Superior temporal gyrus (tissue), 1 donor: Measurements from ENCODE around the gene SIGLEC8.
"Not testable (repeated sequence)": the region's sequence is repeated elsewhere in the genome, so short reads cannot be mapped to it uniquely, and the experiment has no call there.

Source experiments
- DNase-seq: peaks from one replicate; pipeline ENCODE4 v3.0.0-alpha.2; 2016; ENCODE audit errors: extremely low spot score

SIGLEC8 gene

GRCh38 chr19:51458051-51458645, at the start of gene SIGLEC8:
TSS of gene SIGLEC8 (minus strand) at chr19:51458454. CDS start at chr19:51458387, 67 bp downstream.
- DNase-seq, result no peak

DNA sequence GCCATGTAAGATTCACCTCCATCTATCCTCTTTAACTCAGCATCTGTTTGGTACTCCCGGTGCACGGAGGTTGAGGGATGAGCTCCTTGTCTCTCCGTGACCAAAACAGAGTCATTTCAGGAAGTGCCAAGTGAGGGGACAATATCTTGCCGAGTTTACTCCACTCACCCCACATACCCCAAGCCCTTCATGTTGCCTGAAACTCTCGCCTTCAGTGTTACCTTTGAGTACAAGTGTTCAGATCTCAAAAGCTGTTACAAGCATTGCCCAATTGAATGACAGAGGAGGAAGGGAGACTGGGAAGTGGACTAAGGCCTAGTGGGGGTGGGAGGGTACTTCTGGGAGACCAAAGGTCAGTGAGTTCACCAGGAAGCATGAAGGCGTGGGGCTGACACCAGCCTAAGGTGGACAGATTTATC, 49.4 kb upstream of the SIGLEC8 start:
- DNase-seq, result no peak

GRCh38 chr19:51507192-51507591, 48.9 kb upstream of the SIGLEC8 start:
- no peak for DNase-seq

DNA sequence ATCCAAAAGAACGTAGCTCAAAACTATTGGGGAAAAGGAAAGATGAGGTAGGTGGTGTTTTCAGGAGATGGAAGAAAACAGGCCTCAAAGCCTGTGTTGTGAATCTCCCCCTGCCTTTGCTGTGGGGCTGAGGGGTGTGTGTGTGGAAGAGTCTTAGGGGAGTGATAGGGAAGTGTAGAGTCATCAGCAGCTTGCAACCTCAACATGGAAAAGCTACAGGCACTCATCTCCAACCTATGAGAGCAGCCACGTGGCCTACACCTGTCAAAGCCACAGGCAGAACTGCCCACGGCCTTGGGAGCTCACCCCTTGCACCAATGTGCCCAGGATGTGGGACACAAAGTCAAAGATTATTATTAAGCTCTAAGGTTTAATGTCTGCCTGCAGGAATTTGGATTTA, 47.6 kb upstream of the SIGLEC8 start:
- DNase-seq, result no peak

- no peak for DNase-seq
Measured at GRCh38 chr19:51503896-51504295, 45.6 kb upstream of the SIGLEC8 start.

DNA sequence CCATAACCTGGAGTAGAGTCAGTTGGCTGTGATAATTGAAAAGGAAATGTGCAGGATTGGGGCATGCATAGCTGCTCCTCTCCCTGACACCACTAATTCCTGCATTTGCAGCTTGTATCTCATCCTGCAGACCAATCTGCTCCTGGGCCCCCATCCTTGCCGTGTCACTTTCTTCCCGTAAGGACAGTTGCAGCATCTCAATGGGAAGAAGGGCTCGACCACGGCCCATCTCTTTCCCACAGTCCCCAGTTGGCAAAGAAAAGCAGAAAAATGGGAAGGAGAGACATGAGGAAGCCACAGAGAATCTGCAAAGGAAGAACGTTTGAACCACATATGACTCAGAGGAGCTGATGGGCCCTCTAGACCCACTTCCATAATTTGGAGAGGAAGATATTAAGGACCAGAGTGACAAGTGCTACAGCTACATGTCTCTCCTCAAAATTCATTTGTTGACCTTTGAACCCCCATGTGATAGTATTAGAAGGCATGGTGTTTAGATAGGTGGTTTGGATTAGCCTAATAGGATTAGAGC, 45.1 kb upstream of the SIGLEC8 start:
- no peak for DNase-seq

DNA sequence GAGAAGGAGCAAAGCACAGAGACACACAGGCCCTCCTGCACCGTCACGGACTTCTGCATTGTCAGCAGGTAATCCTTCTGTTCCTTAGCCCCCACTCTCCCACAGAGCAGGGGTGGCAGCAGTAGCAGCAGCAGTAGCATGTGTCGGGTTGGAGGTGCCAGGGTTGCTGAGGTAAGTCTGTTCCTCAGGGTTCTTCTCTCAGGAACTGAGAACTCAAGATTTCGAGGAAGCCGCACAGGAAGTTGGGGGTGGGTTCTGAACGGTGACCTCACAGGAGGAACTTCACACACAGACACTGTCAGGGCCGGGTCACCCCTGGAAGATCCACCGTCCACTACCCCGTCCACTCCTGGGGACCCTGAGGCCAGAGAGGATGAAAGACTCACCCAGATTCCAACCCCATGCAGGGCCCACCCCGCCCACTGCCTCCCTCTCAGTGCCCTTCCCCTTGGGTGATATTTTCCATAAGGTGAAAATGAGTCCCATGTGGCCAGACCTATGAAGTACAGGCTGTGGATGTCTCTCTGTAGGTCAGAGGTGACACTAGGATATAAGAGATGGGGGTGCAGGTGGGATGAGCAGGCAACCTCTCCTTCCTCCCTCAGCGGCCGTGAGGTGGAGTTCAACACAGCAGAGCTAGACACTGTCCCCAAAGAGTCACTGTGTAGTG, 43.5 kb upstream of the SIGLEC8 start, which contains the start of gene SIGLEC12:
Gene SIGLEC12 (minus strand): TSS at position 207 of the 670 bp plus-strand sequence. CDS start 67 bp downstream, at position 140.
- peak; percentile 18 for DNase-seq

GRCh38 chr19:51500931-51501330, 42.7 kb upstream of the SIGLEC8 start:
- not testable (repeated sequence) for DNase-seq

DNA sequence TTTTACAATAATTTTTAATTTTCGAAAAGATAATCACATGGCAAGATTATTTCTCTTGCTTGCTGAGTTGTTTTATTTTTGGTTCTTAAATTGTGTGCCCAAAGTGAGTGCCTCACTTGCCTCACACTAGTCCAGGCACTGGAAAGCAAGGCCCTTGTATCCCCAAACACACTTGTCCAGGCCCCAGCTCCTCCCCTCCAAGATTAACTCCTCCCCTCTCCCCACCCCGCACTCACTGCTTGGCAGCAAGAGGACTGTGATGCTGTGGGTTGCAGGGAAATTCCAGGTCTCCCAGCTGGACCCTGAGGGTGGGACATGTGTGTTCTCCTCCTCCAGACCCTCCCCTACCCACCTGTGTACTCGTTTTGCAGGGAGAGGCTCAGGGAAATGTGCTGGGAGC, 39.4 kb upstream of the SIGLEC8 start:
- DNase-seq, result no peak

DNA sequence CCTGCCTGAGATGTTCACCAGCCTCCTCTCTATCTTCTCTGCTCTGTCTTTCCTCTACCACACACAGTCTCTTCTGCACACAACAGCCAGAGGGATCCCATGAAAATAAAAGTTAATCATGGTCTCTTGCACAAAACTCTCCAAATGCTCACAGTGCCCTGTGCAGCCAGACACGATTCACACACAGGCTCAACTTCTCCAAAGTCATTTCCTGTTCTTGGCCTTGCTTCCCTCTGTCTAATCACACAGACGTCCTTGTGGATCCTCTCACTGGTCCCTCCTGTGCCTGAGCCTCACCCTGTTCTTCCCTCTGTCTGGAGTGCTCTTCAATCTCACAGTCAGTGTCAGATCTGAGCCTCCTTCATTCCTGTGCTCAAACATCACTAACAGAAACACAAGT, 35.5 kb upstream of the SIGLEC8 start:
- no peak for DNase-seq

DNA sequence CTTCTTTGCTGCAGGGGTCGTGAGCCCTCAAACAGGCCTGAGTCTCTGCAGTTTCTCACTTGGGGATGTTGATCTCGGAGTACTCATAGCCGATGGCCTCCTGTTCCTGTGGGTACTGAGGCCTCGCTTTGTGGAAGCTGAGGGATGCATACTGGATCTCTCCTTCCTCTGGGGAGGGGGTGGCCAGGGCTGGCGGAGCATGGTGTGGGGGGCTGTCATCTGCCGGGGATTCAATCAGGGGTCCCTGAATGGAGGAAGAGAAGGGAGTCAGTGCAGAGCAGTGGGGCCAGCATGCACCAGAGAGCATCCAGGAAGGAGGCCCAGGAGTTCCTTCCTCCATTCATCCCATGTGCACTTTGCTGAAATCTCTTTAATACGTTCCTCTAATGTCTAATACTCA, 33.3 kb upstream of the SIGLEC8 start:
- no peak for DNase-seq

DNA sequence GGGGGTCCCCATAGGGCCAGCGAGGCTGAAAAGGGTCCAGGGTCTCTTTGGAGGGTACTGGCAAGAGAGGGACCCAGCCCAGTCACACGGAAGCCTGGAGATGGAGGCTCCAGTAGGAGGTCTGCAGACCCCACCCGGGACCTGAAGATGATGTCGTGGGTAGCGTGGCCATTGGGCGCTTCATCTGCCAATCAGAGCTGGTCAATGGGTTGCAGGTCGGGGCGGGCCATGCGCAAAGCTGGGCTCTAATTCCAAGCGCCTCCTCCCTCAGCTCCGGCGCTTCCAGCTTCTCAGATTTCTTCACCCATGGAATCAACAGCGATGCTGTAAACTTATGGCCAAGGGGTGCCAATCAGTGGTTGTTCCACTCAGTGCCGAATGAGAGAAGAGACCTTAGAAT, 32.4 kb upstream of the SIGLEC8 start:
- DNase-seq, result no peak

DNA sequence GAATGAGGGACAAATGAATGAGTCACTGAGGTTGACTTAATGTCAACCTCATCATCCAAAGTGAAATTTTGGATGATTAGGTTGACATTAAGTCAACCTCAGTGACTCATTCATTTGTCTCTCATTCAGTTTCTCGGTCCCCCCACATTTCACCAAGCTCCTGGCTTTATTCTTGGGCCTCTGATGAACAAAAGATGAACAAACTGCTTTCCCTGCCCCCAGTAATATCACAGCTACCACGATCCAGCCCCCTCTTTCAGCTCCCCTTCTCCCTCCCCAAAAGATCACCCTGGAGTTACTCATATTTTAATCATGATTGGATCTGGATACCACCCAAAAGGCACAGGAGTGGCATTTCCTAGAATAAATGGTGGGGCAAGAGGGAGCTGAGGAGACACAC, 30.9 kb upstream of the SIGLEC8 start:
- DNase-seq, result no peak

DNA sequence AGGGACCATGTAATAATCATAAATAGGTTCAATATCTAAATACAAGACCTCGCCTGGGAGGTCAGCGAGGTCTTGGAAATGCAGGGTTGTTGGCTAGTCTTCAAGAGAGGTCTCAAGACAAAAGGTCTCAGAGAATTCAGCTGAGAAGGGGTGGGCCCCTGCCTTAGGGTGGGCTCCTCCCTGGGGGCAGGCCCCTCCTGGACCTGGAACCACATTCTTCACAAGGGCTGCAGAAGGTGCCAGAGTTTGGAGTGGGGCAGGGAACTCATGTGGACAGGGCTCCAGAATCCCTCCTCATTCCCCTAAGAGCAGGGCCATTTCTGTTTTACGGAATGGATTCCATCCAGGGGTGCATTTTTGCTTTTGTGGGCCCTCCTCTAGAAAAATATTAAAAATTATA, 30.2 kb upstream of the SIGLEC8 start:
- DNase-seq, result no peak

DNA sequence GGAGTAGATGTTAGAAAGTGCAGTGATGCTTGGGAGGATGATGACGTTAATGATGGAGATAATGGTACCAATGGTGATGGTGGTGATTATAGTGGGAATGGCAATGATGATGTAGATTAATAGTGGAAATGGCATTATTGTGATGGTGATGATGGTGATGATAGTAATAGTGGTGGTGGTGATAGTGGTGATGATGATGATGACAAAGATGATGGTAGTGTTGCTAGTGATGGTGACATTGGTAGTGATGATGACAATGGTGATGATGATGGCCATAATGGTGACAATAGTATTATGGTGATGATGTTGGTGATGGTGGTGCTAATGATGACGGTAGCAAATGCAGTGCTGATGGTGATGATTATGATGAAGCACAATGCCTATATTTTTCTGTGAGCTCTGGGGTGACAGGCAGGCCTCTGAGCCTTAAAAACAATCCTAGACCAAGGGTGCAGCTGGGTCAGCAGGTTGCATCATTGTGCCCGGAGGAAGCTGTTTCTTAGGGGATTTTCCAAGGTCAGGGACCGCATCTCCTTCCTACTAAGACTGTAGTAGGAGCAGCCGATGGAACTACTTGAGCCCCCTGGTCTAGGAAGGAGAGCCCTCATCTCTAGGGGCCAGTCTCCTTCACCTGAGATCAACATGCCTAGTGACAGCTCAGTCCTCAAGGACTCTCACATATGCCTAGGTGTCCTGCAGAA, 27.9 kb upstream of the SIGLEC8 start:
- DNase-seq, result no peak

- no peak for DNase-seq
Measured at GRCh38 chr19:51480590-51480989, 22.3 kb upstream of the SIGLEC8 start.

DNA sequence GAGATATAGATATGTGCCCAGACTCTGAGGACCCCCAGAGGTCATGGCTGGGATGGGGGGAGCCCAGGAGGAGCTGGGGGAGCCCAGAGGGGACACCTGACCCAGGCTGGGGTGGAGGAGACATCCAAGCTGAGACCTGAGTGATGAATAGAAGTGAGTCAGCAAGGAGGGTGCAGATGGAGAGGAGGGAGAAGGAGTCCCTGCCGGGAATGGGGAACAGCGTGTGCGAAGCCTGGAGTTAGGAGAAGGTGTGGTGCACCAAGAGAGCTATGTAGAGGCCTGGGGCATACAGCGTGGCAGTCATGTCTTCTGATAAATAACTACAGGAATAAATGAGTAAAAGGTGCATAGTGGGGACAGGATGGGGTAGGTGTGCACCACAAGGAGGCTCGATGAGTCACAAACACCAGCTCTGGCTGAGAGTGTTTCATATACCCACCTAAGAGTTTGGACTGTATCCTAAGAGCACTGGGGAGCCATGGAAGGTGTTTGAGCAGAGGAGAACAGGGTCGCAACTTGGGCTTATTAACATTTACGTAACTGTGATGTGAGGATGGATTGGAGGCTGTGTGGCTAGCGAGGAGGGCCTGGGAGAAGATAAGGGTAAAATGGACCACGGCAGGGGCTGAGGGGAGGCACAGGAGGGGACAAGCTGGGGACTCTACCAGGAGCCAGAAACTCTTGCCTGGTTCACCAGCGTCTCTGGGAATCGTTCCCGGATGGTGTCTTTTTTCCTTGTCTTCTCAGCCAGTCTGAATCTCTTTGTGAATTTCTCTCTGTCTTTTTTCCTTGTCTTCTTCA, 21.5 kb upstream of the SIGLEC8 start:
- DNase-seq, result no peak

GRCh38 chr19:51478381-51479234, 20.4 kb upstream of the SIGLEC8 start, which contains the start of gene CEACAM18:
TSS of gene CEACAM18 (plus strand) at chr19:51478539.
- no peak for DNase-seq

DNA sequence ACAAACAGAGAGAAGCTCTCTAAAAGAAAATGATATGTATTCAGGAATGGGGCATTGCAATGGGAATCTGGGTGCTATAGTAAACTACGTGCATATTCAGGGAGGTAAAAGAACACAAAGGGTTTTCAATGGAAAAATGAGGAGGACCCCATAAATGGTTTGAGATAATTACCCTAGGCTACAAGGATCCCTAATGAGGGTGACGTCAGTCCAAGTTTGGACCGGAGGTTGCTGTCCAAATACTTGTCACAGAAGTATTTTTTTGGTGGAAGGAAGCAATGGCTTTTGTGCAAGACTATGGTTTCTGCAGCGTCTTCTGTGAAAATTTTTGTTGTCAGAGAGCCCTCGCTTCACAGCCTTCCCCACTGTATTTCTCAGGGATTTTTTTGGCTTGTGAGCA, 19.1 kb upstream of the SIGLEC8 start:
- no peak for DNase-seq

DNA sequence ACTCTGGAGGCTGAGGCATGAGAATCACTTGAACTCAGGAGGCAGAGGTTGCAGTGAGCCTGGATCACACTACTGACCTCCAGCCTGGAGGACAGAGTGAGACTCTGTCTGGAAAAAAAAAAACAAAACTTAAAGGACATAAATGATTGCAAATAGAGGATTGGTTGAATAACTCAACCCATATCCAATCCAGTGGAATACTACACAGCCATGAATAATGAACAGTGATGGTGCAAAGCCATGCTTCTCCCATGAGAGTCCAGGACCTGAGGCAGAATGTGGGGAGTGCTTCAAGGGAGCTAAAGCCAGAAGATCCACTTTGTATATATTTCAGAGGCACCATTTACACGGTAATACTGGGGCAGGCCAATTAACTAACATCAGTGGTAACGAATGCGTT, 17.9 kb upstream of the SIGLEC8 start:
- DNase-seq, result no peak
